NCI-H345 treated with DMSO at 0.1 percent for 48 hours (cell line): ENCODE results near the gene IL10RA.
"Not testable (repeated sequence)": the region's sequence is repeated elsewhere in the genome, so short reads cannot be mapped to it uniquely, and the experiment has no call there.

Experiments used
- DNase-seq: peaks from one replicate; lab custom pipeline; 2025; ENCODE audit not compliant: unreplicated experiment; lab: John Stamatoyannopoulos, UW

Gene IL10RA

GRCh38 chr11:118005224-118006152 lies 19.3 kb downstream of the IL10RA start:
- DNase-seq, result no peak

DNA sequence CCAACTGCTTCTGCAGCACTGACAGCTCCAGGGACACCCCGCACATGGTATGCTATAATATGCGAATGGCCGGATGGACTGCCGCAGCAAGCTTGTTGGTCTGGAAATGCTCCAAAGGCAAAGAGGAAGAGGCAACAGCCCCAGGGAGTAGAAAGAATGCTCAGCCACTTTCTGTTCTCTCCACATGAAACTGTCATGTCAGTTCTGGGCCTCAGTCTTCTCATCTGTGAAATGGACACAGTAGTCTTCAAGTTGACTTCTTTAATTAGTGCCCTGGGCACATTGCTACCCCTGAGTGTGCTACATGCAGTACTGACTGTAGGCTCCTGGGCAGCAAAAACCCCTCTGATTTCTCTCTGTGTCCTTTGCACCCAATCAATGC lies 19.9 kb downstream of the IL10RA start:
- no peak for DNase-seq

GRCh38 chr11:118007040-118007439 lies 20.8 kb downstream of the IL10RA start:
- DNase-seq, result no peak

DNA sequence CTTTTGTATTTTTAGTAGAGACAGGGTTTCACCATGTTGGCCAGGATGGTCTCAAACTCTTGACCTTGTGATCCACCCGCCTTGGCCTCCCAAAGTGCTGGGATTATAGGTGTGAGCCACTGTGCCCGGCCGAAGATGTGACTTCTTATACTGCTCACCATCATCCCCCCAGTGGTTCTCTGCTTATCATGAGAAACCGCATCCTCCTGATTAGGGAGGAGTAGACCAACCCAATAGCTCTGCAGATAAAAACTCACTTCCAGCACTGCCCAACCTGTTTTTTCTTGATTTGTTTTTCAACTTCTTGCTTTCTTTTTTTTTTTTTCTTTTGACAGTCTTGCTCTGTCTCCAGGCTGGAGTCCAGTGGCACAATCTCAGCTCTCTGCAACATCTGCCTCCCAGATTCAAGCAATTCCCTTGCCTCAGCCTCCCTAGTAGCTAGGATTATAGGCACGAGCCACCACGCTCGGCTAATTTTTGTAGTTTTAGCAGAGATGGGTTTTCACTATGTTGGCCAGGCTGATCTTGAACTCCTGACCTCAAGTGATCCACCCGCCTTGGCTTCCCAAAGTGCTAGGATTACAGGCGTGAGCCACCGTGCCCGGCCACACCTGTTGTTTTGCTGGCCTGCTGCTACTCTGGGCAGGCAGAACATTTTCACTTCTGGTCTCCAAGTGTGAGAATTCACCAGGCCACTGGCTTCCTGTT lies 21.5 kb downstream of the IL10RA start:
- not testable (repeated sequence) for DNase-seq

DNA sequence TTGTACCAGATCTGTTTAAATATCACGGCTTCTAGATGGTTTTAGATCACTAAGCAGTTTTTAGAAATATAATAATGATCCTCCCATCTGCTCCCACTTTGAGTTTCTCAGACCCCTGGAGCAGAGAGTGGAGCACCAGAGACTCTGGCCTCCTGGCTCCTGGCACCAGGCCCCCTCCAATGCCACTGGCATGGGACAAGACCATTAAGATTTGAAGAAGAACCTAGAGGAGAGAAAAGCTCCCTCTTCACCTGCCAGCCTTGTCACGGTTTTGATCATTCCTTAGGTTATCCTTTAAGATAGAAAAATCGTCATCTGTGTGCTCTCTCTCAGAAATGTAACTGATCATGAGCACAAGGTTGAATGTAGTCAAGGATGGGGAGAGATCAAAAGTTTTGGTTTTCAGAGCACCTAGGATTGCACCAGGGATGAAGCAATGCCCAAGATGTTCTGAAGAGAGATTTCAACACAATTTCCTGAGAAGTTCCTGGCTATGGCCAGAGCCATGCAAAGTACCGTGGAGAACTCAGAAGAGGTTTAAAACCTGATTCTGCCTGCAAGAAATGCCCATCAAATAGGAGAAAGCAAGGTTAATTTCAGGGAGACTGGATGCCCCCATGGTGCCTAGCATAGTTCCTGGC lies 22.2 kb downstream of the IL10RA start:
- DNase-seq, result no peak

DNA sequence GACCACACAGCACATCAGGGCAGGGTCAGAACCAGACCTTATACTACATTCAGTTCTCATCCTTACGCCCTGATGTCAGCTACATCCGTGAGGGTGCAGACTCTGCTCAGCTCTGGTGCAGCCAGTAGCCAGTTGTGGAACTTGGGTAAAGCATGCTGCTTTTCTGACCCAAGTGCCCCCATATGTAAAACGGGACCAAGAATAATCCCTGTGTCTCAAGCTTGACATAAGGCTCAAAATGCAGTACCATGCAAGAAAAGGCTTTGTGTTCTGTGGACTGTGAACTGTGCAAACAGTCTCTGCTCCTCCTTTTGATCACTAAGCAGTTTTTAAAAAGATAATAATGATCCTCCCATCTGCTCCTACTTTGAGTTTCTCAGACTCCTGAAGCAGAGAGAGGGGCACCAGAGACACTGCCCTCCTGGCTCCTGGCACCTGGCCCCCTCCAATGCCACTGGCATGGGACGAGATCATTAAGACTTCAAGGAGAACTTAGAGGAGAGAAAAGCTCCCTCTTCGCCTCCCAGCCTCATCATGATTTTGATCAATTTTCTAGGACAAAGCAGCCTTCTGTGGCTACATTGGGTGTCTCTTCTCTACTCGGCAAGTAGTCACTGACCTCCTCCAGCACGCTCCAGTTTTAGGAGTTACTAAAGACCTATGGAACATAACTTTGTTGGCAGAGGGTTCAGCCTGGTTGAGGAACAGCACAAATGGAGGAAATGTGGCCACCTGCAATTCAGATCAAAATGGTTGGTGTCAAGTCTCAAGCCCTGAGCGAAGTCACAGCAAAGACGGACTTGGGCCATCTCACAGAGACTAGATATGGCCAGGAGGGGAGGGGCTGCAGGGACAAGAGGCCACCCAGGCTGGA lies 23.9 kb downstream of the IL10RA start:
- DNase-seq, result no peak

DNA sequence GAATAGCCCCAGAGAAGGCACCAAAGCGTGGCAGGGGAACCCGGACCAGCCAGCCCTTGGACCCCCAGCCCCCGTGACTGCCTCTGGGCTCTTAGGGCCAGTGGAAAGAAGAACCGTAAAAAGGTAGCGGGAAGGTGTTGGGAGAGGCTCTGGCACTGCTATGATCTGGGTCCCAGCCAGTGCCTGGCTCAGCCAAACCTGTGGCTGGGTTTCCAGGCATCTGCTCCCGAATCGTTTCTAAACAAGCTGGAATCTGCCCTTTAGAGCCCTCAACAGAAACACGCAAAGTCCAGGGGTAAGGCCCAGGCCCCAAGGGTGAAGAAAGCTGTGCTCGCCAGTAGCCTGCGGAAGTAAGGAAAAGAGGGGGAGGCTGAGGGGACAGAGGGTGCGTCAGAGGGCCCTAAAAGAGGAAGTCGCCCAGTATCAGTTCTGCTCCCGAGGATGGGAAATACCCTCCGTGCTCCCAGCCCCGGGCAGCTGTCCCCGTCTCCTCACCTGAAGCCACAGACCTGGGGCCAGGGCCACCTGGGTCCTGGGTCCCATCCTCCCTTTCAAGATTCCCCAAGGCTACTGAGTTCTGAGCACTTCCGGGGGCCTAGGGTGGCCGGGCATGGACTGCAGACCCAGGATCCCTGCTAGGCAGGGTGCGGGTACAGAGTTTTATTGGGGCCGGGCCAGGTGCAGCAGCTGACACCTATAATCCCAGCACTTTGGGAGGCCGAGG lies 24.7 kb downstream of the IL10RA start:
- DNase-seq, result no peak

DNA sequence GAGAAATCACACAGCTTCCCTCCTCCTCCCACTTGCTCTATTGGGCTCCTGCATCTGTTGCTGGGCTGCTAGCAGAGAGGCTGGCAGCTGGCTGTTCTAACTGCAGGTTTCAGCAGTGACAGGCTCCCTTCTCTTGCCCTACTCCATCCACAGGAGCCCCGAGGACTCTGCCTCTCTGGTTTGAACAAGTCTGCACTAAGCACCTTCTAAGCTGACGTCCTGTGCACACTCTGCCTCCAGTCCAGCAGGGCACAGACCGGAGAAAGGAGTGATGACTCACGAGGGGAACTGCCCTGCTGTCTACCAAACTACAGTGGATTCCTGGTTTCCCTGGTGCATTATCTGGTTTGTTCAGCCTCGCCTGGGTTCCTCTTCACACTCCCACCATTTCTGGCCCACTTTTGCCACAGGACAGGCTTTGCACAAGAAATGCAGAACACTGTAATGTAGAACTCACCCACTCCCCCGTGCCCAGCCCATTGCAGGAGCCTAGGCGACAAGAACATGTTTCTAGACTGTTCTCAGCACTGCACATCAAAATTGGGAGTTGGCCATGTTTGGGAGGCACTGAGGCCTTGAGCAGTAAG lies 26.0 kb downstream of the IL10RA start:
- DNase-seq, result no peak

DNA sequence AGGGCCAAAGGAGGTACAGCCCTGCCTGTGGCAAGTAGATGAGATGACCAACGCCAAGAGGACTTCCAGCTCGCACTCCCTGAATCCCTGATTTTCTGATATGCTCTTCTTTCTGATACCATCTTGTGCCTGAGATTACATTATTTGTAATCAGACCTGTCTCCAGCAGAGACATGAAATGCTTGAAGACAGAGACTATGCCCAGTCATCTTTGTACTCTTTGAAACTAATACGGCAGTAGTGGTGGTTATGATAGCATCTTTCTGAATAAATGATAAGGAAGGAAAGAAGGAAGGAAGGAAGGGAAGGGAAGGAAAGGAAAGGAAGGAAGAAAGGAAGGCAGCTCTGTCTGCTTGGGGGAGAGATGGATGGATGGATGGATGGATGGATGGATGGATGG lies 27.8 kb downstream of the IL10RA start:
- DNase-seq, result no peak

GRCh38 chr11:118015385-118015841 lies 29.2 kb downstream of the IL10RA start:
- no peak for DNase-seq

GRCh38 chr11:118016104-118016503 lies 29.9 kb downstream of the IL10RA start:
- DNase-seq, result no peak

DNA sequence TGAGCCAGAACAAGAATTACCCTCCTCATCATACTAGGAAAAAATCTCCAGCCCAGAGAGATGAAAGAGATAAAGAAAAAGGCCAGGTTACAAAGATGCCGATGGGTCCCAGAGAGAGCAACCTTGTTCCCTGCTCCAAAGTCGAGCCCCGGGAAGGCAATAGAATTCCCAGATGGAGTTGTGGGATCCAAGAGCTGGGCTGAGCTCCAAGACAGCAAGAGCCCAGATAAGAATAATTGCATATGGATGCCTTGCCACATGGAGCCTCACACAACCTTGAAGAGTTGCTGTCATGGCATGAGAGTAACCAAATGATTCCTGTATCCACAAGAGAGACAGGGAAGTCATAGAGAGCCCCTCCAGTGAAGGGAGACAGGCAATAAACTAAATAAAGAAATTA lies 30.9 kb downstream of the IL10RA start:
- DNase-seq, result no peak

- DNase-seq, result no peak
Observed at GRCh38 chr11:118017631-118018315, 31.6 kb downstream of the IL10RA start.

DNA sequence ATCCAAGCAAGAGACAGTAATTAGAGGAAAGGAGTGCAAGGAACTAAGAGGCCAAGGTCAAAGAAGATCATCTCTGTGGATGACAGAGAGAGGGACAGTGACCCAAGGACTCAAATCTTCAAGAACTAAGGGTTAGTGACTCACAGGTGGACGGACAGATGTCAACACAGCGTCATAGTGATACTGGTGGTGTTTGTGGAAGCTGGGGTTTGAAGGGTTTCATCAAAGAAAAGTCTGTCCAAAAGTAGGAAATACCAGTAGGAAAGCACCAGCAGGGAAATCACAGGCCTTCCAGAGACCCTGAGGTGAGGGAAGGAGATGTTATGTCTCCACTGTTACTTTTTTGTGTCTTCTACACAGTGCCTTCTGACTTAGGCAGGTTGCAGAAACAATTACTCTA lies 32.2 kb downstream of the IL10RA start:
- no peak for DNase-seq

- DNase-seq, result no peak
Observed at GRCh38 chr11:118021146-118021545, 35.0 kb downstream of the IL10RA start.

- no peak for DNase-seq
Observed at GRCh38 chr11:118027694-118028093, 41.5 kb downstream of the IL10RA start.

- no peak for DNase-seq
Observed at GRCh38 chr11:118028626-118029025, 42.4 kb downstream of the IL10RA start.

GRCh38 chr11:118033443-118033842 lies 47.2 kb downstream of the IL10RA start:
- no peak for DNase-seq

DNA sequence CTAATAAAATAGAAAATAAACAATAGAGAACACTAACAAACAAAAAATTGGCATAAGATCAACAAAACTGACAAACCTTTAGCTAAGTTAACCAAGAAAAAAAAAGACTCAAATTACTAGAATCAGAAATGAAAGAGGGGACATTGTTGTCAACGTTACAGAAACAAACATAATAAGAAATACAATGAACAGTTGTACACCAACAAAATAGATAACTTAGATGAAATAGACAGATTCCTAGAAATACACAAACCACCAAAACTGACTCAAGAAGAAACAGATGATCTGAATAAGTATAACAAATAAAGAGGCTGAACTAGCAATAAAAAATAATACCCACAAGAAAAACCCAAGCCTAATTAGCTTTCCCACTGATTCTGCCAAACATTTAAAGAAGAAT lies 55.9 kb downstream of the IL10RA start:
- no peak for DNase-seq
